ENCODE data around the gene MAF. TPM values are rescaled to one million over a fixed set of nuclear protein-coding genes. Genes with fewer than 3 reads are reported as not detected.
A peak's percentile ranks its signal among the peaks of the same experiment; 100 is the strongest.

MAF gene
- total RNA-seq (10 to 100 TPM; 31.0 to 80.6 (median 51.3) TPM), total RNA-seq (38.9 to 345 (median 121) reads per million in 29 experiments)
- 51.7 TPM for total RNA-seq (2013)

GRCh38 chr16:79600638-79601091, at the start of gene MAF:
TSS of gene MAF (minus strand) at chr16:79600737. CDS start at chr16:79599902, 835 bp downstream.
- Mint-ChIP-seq H3K4me3 (peak within 1 kb of the TSS; percentile 89 to 95 (median 92)), H3K27me3 (peaks cover 2 to 17% of the 10 kb centered on the region in 2 donors), H3K36me3 (peaks cover 7% of the 10 kb centered on the region), H3K4me1 (peaks cover 27 to 59% (median 50%) of the 10 kb centered on the region in 3 donors), H3K27ac (peak within 1 kb of the TSS; percentile 91 to 94), H3K9me3 (no peaks in the 10 kb centered on the region)
- DNase-seq: peak; percentile 61 to 93 (median 86)
- Histone ChIP-seq H3K27ac (ENCODE audit: low read length) (peak within 1 kb of the TSS; percentile 58), H3K4me3 (ENCODE audit: control insufficient read depth in 1 of 2, extremely low read depth in 1 of 2, low read length in 1 of 2) (peak within 1 kb of the TSS; percentile 80 to 88), H3K9me3 (no peaks in the 10 kb centered on the region), H3K27me3 (replicated peaks in 1 of 2; ENCODE audit: control insufficient read depth in 2 of 2, extremely low read depth in 1 of 2, insufficient read depth in 2 of 2, low read length in 1 of 2) (peaks cover 0 to 4% of the 10 kb centered on the region in 2 experiments), H3K36me3 (ENCODE audit: control insufficient read depth in 2 of 2, extremely low read depth in 1 of 2, insufficient read depth in 1 of 2, low read length in 1 of 2) (no peaks in the 10 kb centered on the region), H3K4me1 (ENCODE audit: control insufficient read depth in 1 of 2, extremely low read depth in 1 of 2, insufficient read depth in 2 of 2, low read length in 2 of 2) (peaks cover 4 to 16% of the 10 kb centered on the region in 2 experiments)
- ATAC-seq (replicated peaks in 1 of 4): peak; percentile 75 to 87 (median 77)
- ChIA-PET POLR2A (interaction anchor here in 1 of 2 donors (0.5 kb wide), 1 partner anchor 939 kb away, joined by 3 read pairs; no protein-coding TSS in a partner anchor), CTCF (interaction anchor here in 1 of 2 donors (0.6 to 1.1 kb wide), 2 partner anchors 107 to 1478 kb away, joined by 3 read pairs; no protein-coding TSS in a partner anchor)
- WGBS (ENCODE audit: insufficient coverage): 0% methylated on average over 17 of the region's 25 CpGs

DNA sequence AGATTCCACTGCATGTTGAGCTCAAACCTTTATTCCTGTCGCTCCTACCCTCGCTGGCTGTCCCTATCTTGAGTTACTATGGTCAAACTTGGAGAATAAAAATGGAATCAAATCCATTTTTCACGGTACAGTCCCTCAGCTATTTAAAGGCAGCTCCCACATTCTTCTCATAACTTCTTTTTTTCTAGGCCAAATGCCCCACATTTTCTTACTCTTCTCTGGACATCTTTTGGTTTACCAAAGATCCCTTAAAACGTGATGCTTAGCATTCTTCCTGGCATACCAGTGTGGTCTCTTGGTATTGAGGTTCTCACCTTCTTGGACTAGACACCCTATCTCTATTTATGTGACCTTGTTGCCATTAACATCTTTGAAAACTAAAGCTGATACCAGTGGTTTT, 48.3 kb upstream of the MAF start:
- POLR2A ChIA-PET: no interaction called here
- 80% methylated on average over 1 of the region's 4 CpGs for WGBS (ENCODE audit: insufficient coverage)
- CTCF ChIA-PET: no interaction called here
- Mint-ChIP-seq H3K4me1 (no peaks in the 10 kb centered on the region), H3K4me3 (no peak overlapping the region), H3K9me3 (no peaks in the 10 kb centered on the region), H3K27me3 (peaks cover 5 to 8% of the 10 kb centered on the region in 2 donors), H3K36me3 (no peaks in the 10 kb centered on the region), H3K27ac (no peak overlapping the region)
- Histone ChIP-seq H3K4me3 (ENCODE audit: control insufficient read depth in 1 of 2, extremely low read depth in 1 of 2, low read length in 1 of 2) (no peak overlapping the region), H3K36me3 (ENCODE audit: control insufficient read depth in 2 of 2, extremely low read depth in 1 of 2, insufficient read depth in 1 of 2, low read length in 1 of 2) (no peaks in the 10 kb centered on the region), H3K9me3 (no peaks in the 10 kb centered on the region), H3K27me3 (replicated peaks in 1 of 2; ENCODE audit: control insufficient read depth in 2 of 2, extremely low read depth in 1 of 2, insufficient read depth in 2 of 2, low read length in 1 of 2) (no peaks in the 10 kb centered on the region), H3K4me1 (ENCODE audit: control insufficient read depth in 1 of 2, extremely low read depth in 1 of 2, insufficient read depth in 2 of 2, low read length in 2 of 2) (no peaks in the 10 kb centered on the region), H3K27ac (ENCODE audit: low read length) (no peak overlapping the region)
- ATAC-seq (replicated peaks in 1 of 4) (no peak), DNase-seq (no peak)

DNA sequence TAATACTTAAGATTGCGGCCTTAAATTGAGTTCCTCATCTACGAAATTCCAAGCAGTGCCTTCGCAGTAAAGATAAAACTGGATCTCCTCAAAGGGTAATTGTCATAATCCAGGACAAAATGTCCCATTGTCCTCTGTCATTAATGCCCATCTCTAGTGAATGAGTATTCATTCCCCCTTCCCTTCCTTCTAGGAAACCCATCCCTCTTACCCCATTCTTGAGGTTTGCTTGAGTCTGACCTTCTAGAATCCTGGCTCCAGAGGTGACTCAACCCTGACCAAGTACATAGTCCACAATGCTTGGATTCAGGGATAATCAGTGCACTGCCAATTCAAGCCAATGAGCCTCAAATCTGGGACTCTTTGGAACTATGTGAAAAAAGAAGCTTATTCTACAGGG, 47.0 kb upstream of the MAF start:
- ATAC-seq (replicated peaks in 1 of 4) (no peak), DNase-seq (no peak)
- Histone ChIP-seq H3K4me3 (ENCODE audit: control insufficient read depth in 1 of 2, extremely low read depth in 1 of 2, low read length in 1 of 2) (no peak overlapping the region), H3K4me1 (ENCODE audit: control insufficient read depth in 1 of 2, extremely low read depth in 1 of 2, insufficient read depth in 2 of 2, low read length in 2 of 2) (no peaks in the 10 kb centered on the region), H3K27ac (ENCODE audit: low read length) (no peak overlapping the region), H3K36me3 (ENCODE audit: control insufficient read depth in 2 of 2, extremely low read depth in 1 of 2, insufficient read depth in 1 of 2, low read length in 1 of 2) (no peaks in the 10 kb centered on the region), H3K27me3 (replicated peaks in 1 of 2; ENCODE audit: control insufficient read depth in 2 of 2, extremely low read depth in 1 of 2, insufficient read depth in 2 of 2, low read length in 1 of 2) (no peaks in the 10 kb centered on the region), H3K9me3 (no peaks in the 10 kb centered on the region)
- ChIA-PET POLR2A (no interaction called here), CTCF (no interaction called here)
- Mint-ChIP-seq H3K4me3 (no peak overlapping the region), H3K36me3 (no peaks in the 10 kb centered on the region), H3K9me3 (no peaks in the 10 kb centered on the region), H3K27me3 (peaks cover 5 to 8% of the 10 kb centered on the region in 2 donors), H3K4me1 (peaks cover 0 to 5% (median 2%) of the 10 kb centered on the region in 3 donors), H3K27ac (no peak overlapping the region)
- 95% methylated on average over 3 of the region's 3 CpGs for WGBS (ENCODE audit: insufficient coverage)

DNA sequence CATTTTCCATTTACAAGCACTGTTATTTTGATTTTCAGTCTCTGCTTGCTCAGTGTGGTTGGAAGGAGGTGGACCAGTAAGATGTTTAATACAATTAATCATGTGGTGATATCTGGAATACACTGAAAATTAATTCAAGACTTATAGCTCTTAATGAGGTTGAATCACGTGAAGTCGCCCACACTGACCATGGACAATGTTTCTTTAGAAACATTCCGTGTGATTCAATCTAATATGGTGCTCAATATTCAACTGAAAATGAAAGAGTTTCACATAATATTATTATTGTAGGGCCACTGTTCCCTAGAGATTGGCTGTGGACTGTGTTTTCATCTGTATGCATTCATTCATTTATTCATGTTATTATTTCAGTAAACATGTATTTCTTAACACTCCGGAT, 45.2 kb upstream of the MAF start:
- Mint-ChIP-seq H3K27ac (no peak overlapping the region), H3K4me3 (no peak overlapping the region), H3K4me1 (peaks cover 15 to 21% (median 18%) of the 10 kb centered on the region in 3 donors), H3K36me3 (no peaks in the 10 kb centered on the region), H3K9me3 (no peaks in the 10 kb centered on the region), H3K27me3 (peaks cover 0 to 4% of the 10 kb centered on the region in 2 donors)
- WGBS (ENCODE audit: insufficient coverage): no CpG with 5 or more reads among the region's 4 CpGs
- Histone ChIP-seq H3K4me1 (ENCODE audit: control insufficient read depth in 1 of 2, extremely low read depth in 1 of 2, insufficient read depth in 2 of 2, low read length in 2 of 2) (peaks cover 4 to 13% of the 10 kb centered on the region in 2 experiments), H3K9me3 (no peaks in the 10 kb centered on the region), H3K27ac (ENCODE audit: low read length) (no peak overlapping the region), H3K36me3 (ENCODE audit: control insufficient read depth in 2 of 2, extremely low read depth in 1 of 2, insufficient read depth in 1 of 2, low read length in 1 of 2) (no peaks in the 10 kb centered on the region), H3K27me3 (replicated peaks in 1 of 2; ENCODE audit: control insufficient read depth in 2 of 2, extremely low read depth in 1 of 2, insufficient read depth in 2 of 2, low read length in 1 of 2) (no peaks in the 10 kb centered on the region), H3K4me3 (ENCODE audit: control insufficient read depth in 1 of 2, extremely low read depth in 1 of 2, low read length in 1 of 2) (no peak overlapping the region)
- ATAC-seq (replicated peaks in 1 of 4) (no peak), DNase-seq (no peak)
- ChIA-PET POLR2A (no interaction called here), CTCF (no interaction called here)

GRCh38 chr16:79644971-79645667, 44.6 kb upstream of the MAF start:
- Histone ChIP-seq H3K27ac (ENCODE audit: low read length) (no peak overlapping the region), H3K36me3 (ENCODE audit: control insufficient read depth in 2 of 2, extremely low read depth in 1 of 2, insufficient read depth in 1 of 2, low read length in 1 of 2) (no peaks in the 10 kb centered on the region), H3K4me1 (ENCODE audit: control insufficient read depth in 1 of 2, extremely low read depth in 1 of 2, insufficient read depth in 2 of 2, low read length in 2 of 2) (peaks cover 5 to 19% of the 10 kb centered on the region in 2 experiments), H3K27me3 (replicated peaks in 1 of 2; ENCODE audit: control insufficient read depth in 2 of 2, extremely low read depth in 1 of 2, insufficient read depth in 2 of 2, low read length in 1 of 2) (no peaks in the 10 kb centered on the region), H3K4me3 (ENCODE audit: control insufficient read depth in 1 of 2, extremely low read depth in 1 of 2, low read length in 1 of 2) (no peak overlapping the region), H3K9me3 (no peaks in the 10 kb centered on the region)
- no peak for ATAC-seq (replicated peaks in 1 of 4)
- CTCF ChIA-PET: no interaction called here
- 100% methylated on average over 3 of the region's 6 CpGs for WGBS (ENCODE audit: insufficient coverage)
- Mint-ChIP-seq H3K27ac (no peak overlapping the region), H3K4me3 (no peak overlapping the region), H3K9me3 (no peaks in the 10 kb centered on the region), H3K27me3 (peaks cover 0 to 4% of the 10 kb centered on the region in 2 donors), H3K4me1 (peaks cover 21 to 27% (median 21%) of the 10 kb centered on the region in 3 donors), H3K36me3 (no peaks in the 10 kb centered on the region)
- POLR2A ChIA-PET: no interaction called here
- DNase-seq: no peak

DNA sequence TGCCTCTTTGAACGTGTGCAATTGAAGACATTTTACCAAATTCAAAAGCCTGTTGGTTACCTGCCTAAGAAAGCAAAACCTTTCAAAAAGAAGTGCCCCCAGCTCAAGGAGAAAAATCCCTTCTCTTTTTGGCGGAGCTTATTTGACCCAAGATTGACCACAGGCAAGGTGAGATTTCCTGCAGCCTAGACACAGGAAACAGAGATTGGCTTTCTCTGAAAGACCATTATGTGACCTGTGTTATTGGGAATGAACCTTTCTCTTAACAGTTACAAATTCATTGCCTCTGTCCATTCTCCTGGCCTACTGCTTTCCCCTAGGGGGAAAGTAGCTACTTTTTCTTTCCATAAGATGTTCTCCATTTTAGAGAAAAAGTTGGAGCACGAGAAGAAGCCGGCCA, 42.1 kb upstream of the MAF start:
- POLR2A ChIA-PET: no interaction called here
- no peak for ATAC-seq (replicated peaks in 1 of 4)

More for the DNA sequence above, 42.1 kb upstream of the MAF start:
- Histone ChIP-seq H3K27ac (ENCODE audit: low read length) (no peak overlapping the region), H3K4me1 (ENCODE audit: control insufficient read depth in 1 of 2, extremely low read depth in 1 of 2, insufficient read depth in 2 of 2, low read length in 2 of 2) (peaks cover 7 to 27% of the 10 kb centered on the region in 2 experiments), H3K36me3 (ENCODE audit: control insufficient read depth in 2 of 2, extremely low read depth in 1 of 2, insufficient read depth in 1 of 2, low read length in 1 of 2) (no peaks in the 10 kb centered on the region), H3K4me3 (ENCODE audit: control insufficient read depth in 1 of 2, extremely low read depth in 1 of 2, low read length in 1 of 2) (no peak overlapping the region), H3K9me3 (no peaks in the 10 kb centered on the region), H3K27me3 (replicated peaks in 1 of 2; ENCODE audit: control insufficient read depth in 2 of 2, extremely low read depth in 1 of 2, insufficient read depth in 2 of 2, low read length in 1 of 2) (no peaks in the 10 kb centered on the region)
- no peak overlapping the region for H3K4me3 Mint-ChIP-seq
- no peaks in the 10 kb centered on the region for H3K36me3 Mint-ChIP-seq
- no peaks in the 10 kb centered on the region for H3K27me3 Mint-ChIP-seq
- no peak overlapping the region for H3K27ac Mint-ChIP-seq
- CTCF ChIA-PET: no interaction called here
- 63% methylated on average over 1 of the region's 4 CpGs for WGBS (ENCODE audit: insufficient coverage)
- no peaks in the 10 kb centered on the region for H3K9me3 Mint-ChIP-seq
- H3K4me1 Mint-ChIP-seq: peaks cover 26 to 43% (median 34%) of the 10 kb centered on the region in 3 donors
- no peak for DNase-seq

Data from T-cell (primary cell).